Fibroblast of the aortic adventitia (primary cell): ENCODE results near the gene RPS2. TPM values are rescaled to one million over a fixed set of nuclear protein-coding genes. Genes with fewer than 3 reads are reported as not detected.

Experiments used
- DNase-seq: peaks from one replicate; pipeline ENCODE4 v3.0.0-alpha.2; 2010; ENCODE audit warnings: low read depth
- H3K4me3 ChIP-seq: 2 replicates; pipeline ENCODE4 v1.5.1; 2011; ENCODE audit warnings: low read depth, mild to moderate bottlenecking, control low read depth, low read length, moderate library complexity
- total RNA-seq: library from RNA; depleted of rRNA; stranded (reverse); fragments of >200 nt; gene quantifications from 2 replicates; pipeline ENCODE4 v1.2.3, GENCODE V29; 2012; ENCODE audit warnings: low replicate concordance
- TF ChIP-seq, protein P1 (sequence below): IDR thresholded peaks from 2 replicates; pipeline ENCODE4 v1.5.1; 2011; ENCODE audit warnings: mild to moderate bottlenecking, low read length, control low read depth, inconsistent platforms; ENCODE audit not compliant: insufficient read depth

RPS2 gene
- total RNA-seq, 1 donor: 1,645 TPM

DNA sequence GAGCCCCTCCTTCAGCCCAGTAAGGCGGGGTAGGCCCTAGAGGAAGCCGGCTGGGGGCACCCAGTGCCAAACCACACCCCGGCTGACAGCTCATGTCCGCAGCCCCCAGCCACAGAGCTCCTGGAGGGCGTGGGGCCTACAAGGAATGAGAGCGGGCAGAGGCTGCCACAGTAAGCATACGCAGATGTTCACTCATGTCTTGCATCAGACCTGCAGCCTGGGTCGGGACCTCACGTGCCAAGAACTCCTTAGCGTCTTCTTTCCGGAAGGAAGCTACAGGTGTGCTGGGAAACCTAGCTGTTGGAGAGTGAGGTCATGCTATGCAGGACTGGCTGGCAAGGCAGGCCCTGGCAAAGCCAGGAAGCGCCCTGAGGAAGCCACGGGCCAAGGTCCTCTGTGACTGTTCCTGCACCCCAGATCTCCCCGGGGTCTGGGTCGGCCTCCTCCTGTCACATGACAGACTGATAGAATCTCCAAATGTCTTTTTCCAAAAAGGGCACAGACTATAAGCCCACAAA lies 43.4 kb upstream of the RPS2 start:
- DNase-seq: peak; percentile 80
- peak overlapping the region; percentile 81 for H3K4me3 ChIP-seq
- TF ChIP-seq, protein P1, sequence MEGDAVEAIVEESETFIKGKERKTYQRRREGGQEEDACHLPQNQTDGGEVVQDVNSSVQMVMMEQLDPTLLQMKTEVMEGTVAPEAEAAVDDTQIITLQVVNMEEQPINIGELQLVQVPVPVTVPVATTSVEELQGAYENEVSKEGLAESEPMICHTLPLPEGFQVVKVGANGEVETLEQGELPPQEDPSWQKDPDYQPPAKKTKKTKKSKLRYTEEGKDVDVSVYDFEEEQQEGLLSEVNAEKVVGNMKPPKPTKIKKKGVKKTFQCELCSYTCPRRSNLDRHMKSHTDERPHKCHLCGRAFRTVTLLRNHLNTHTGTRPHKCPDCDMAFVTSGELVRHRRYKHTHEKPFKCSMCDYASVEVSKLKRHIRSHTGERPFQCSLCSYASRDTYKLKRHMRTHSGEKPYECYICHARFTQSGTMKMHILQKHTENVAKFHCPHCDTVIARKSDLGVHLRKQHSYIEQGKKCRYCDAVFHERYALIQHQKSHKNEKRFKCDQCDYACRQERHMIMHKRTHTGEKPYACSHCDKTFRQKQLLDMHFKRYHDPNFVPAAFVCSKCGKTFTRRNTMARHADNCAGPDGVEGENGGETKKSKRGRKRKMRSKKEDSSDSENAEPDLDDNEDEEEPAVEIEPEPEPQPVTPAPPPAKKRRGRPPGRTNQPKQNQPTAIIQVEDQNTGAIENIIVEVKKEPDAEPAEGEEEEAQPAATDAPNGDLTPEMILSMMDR: no peak

DNA sequence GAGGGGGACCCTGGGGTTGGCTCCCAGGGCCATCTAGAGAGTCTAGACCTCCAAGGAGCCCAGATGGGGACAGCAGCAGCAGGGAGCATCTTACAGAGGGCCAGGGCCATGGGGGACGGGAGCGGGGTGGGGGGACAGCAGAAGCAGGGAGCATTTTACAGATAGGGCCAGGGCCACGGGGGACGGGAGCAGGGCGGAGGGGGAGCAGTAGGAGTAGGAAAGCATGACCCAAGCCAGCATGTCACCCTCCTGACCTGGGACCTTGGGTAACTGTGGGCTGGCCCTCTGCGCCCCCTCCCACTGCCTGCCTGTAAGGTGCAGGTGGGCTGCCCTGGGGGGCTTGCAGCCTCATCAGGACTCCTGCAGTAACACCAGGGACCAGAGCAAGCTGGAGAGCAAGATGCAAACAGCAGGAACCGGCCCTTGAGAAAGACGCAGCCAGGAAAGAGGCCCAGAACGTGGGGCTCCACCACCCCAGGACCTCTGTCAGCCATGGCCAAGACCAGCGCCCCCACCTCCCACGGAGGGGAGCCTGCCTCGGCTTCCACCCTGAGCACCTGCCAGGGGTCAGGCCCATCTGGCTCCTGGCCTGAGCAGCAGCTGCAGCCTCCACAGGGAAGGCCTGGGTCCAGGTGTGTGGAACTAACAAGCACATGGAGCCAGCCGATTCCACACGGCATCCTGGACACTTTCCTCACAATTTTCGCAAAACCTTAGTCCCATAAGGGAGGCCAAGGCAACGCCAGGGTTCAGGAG lies 42.6 kb upstream of the RPS2 start:
- no peak for DNase-seq
- peak overlapping the region; percentile 81 for H3K4me3 ChIP-seq
- TF ChIP-seq, protein P1: no peak

DNA sequence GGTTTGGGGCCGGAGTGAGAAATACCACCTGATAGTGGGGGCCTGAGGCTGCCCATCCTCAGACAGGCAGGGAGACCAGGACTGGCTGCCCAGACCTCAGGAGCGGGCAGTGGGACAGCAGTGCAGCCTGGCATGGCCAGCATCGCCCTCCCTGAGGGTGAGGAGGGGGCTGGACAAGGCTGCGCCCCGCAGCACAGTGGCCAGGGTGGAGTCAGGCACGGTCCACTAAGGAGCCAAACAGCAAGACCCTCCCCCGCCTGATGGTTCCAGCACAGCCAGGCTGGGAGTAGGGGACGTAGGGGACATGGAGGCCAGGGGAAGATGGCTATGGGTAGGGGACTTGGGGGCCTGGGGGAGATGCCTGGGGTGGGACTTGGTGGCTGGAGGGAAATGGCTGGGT lies 41.7 kb upstream of the RPS2 start:
- no peak for DNase-seq
- TF ChIP-seq, protein P1: no peak
- no peak overlapping the region for H3K4me3 ChIP-seq

DNA sequence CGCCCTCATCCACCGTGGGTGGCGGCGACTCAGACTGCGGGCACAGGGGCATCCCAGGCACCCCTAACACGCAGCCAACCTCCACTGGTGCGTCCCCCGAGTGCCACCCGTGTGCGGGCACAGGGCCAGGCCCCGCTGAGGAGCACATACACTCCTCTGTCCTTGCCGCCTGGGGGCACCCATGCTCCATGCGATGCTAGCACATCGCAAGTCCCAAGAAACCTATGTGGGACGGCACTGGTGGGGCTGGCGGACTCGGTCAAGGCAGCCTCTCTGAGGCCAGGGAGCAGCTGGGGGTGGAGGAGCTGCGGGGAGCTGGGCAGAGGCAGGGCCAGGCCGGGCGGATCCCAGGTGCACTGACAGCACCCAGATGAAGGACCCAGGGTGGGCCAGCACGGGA lies 41.0 kb upstream of the RPS2 start:
- TF ChIP-seq, protein P1: no peak
- H3K4me3 ChIP-seq: no peak overlapping the region
- no peak for DNase-seq

DNA sequence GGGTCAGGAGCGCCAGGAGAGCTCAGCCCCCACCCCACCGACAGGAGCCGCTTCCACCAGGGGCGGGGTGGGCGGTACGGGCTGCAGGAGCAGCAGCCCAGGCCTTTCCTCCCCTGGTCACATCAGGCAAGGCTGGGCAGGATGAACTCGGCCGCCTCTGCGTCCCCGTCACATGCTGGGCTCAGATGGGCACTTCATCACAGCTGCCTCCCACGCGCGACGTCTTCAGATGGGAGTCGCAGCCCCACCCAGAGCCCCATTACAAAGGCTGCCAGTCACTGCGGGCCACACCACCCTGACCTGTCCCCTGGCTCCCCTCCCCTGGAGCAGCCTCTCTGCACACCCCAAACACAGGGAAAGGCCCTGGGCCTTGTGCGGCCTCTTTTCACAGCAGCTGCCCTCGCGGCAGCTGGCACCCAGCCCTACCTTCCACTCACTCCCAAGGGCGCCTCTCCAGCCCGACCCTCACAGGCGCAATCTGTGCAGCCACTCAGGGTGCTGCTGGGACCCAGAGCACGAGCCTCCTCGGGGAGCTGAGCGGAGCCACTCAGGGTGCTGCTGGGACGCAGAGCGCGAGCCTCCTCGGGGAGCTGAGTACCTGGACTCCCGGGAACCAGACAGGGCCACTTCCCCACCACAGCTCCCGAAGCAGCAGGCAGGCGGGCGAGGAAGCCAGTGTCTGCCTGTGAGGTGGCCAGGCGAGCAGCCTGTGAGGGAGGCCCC lies 40.3 kb upstream of the RPS2 start:
- no peak for DNase-seq
- TF ChIP-seq, protein P1: no peak
- H3K4me3 ChIP-seq: no peak overlapping the region

DNA sequence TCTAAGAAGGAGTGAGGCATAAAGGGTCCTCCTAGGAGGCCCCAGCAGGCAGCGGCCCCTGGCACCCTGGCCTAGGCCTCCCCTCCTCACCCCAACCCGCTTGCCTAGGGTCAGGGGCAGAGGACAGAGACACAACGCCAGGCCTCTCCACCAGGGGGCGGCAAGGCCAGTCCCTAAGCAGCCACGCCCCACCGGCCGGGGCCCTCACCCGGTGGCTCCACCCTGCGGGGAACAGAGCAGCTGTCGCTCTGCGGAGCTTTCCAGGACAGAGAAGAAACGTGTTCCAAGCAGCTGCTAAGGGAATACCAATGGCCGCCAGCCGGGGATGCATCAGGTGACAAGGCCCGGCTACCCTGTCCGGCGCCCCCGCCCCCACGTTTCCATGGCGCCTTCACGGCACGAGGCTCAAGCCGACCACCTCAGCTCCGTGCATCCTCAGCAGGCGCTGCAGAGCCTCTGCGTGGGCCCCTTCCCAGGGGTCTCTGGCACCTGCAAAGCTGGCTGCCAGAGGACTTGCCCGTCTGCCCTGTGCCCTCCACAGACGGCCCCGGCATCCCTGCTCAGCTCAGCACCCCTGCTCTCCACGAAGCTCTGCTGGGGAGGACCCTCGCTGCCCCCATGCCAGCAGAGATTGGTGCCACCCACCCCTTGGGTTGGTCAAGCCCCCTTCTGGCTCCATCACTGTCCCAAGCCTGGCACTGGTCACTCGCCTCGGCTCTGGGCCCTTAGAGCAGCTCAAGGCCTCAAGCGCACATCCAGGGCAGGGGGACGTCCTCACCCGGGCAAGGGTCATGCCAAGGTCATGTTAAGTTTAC lies 39.4 kb upstream of the RPS2 start:
- peak; percentile 71 for DNase-seq
- H3K4me3 ChIP-seq: peak overlapping the region; percentile 13
- TF ChIP-seq, protein P1: peak; percentile 94
